ENCODE results near the gene EIF2B4.
A peak's percentile ranks its signal among the peaks of the same experiment; 100 is the strongest.

Gene EIF2B4

GRCh38 chr2:27370026-27370815 lies at the start of gene EIF2B4, which contains the start of gene SNX17:
Gene EIF2B4 (minus strand): TSS chr2:27370338. CDS start chr2:27370314, 24 bp downstream.
Gene SNX17 (plus strand): TSS chr2:27370616. CDS start chr2:27370744, 128 bp downstream.
- no peaks in the 10 kb centered on the region for H3K27me3 ChIP-seq (ENCODE audit: control insufficient read depth, insufficient read depth, low read length)
- H3K36me3 ChIP-seq (ENCODE audit: control insufficient read depth, low read depth, low read length), result peaks cover 50% of the 10 kb centered on the region
- peak within 1 kb of the TSS; percentile 33 for H3K27ac ChIP-seq (ENCODE audit: low read length)

GRCh38 chr2:27416151-27416550 lies 46.0 kb upstream of the EIF2B4 start:
- Histone ChIP-seq H3K36me3 (ENCODE audit: control insufficient read depth, low read depth, low read length) (no peaks in the 10 kb centered on the region), H3K4me1 (ENCODE audit: control insufficient read depth, low read depth, low read length) (no peaks in the 10 kb centered on the region), H3K27ac (ENCODE audit: low read length) (no peak overlapping the region), H3K27me3 (ENCODE audit: control insufficient read depth, insufficient read depth, low read length) (no peaks in the 10 kb centered on the region), H3K9me3 (ENCODE audit: control insufficient read depth, low read depth, low read length) (no peaks in the 10 kb centered on the region), H3K9ac (ENCODE audit: low read length) (no peak overlapping the region), H3K4me3 (ENCODE audit: low read length) (no peak overlapping the region)

More at GRCh38 chr2:27370026-27370815, at the start of gene EIF2B4, which contains the start of gene SNX17:
- no peaks in the 10 kb centered on the region for H3K9me3 ChIP-seq (ENCODE audit: control insufficient read depth, low read depth, low read length)
- H3K4me1 ChIP-seq (ENCODE audit: control insufficient read depth, low read depth, low read length), result peaks cover 11% of the 10 kb centered on the region
- H3K4me3 ChIP-seq (ENCODE audit: low read length), result peak within 1 kb of the TSS; percentile 98
- H3K9ac ChIP-seq (ENCODE audit: low read length), result peak within 1 kb of the TSS; percentile 88

- H3K27me3 ChIP-seq (ENCODE audit: control insufficient read depth, insufficient read depth, low read length), result no peaks in the 10 kb centered on the region
- peaks cover 5% of the 10 kb centered on the region for H3K4me1 ChIP-seq (ENCODE audit: control insufficient read depth, low read depth, low read length)
- no peak overlapping the region for H3K4me3 ChIP-seq (ENCODE audit: low read length)
- no peak overlapping the region for H3K9ac ChIP-seq (ENCODE audit: low read length)
- no peak overlapping the region for H3K27ac ChIP-seq (ENCODE audit: low read length)
- no peaks in the 10 kb centered on the region for H3K36me3 ChIP-seq (ENCODE audit: control insufficient read depth, low read depth, low read length)
- no peaks in the 10 kb centered on the region for H3K9me3 ChIP-seq (ENCODE audit: control insufficient read depth, low read depth, low read length)
These were observed 42.4 kb upstream of the EIF2B4 start for GRCh38 chr2:27412419-27413152.

GRCh38 chr2:27409321-27410073 lies 39.4 kb upstream of the EIF2B4 start, which contains the start of gene PPM1G:
Gene PPM1G (minus strand): TSS chr2:27409591. CDS start chr2:27409422, 169 bp downstream.
- H3K36me3 ChIP-seq (ENCODE audit: control insufficient read depth, low read depth, low read length), result no peaks in the 10 kb centered on the region
- peak within 1 kb of the TSS; percentile 91 for H3K9ac ChIP-seq (ENCODE audit: low read length)
- no peaks in the 10 kb centered on the region for H3K27me3 ChIP-seq (ENCODE audit: control insufficient read depth, insufficient read depth, low read length)
- H3K9me3 ChIP-seq (ENCODE audit: control insufficient read depth, low read depth, low read length), result no peaks in the 10 kb centered on the region
- peak within 1 kb of the TSS; percentile 74 for H3K27ac ChIP-seq (ENCODE audit: low read length)
- H3K4me3 ChIP-seq (ENCODE audit: low read length), result peak within 1 kb of the TSS; percentile 79
- H3K4me1 ChIP-seq (ENCODE audit: control insufficient read depth, low read depth, low read length), result peaks cover 5% of the 10 kb centered on the region

GRCh38 chr2:27408601-27409320 lies 38.6 kb upstream of the EIF2B4 start:
- H3K27ac ChIP-seq (ENCODE audit: low read length), result peak overlapping the region; percentile 55
- H3K27me3 ChIP-seq (ENCODE audit: control insufficient read depth, insufficient read depth, low read length), result no peaks in the 10 kb centered on the region
- no peaks in the 10 kb centered on the region for H3K36me3 ChIP-seq (ENCODE audit: control insufficient read depth, low read depth, low read length)
- H3K9ac ChIP-seq (ENCODE audit: low read length), result peak overlapping the region; percentile 91
- H3K9me3 ChIP-seq (ENCODE audit: control insufficient read depth, low read depth, low read length), result no peaks in the 10 kb centered on the region
- H3K4me1 ChIP-seq (ENCODE audit: control insufficient read depth, low read depth, low read length), result peaks cover 5% of the 10 kb centered on the region
- H3K4me3 ChIP-seq (ENCODE audit: low read length), result peak overlapping the region; percentile 79

GRCh38 chr2:27407798-27408491 lies 37.8 kb upstream of the EIF2B4 start:
- H3K36me3 ChIP-seq (ENCODE audit: control insufficient read depth, low read depth, low read length), result no peaks in the 10 kb centered on the region
- peak overlapping the region; percentile 79 for H3K4me3 ChIP-seq (ENCODE audit: low read length)
- H3K9ac ChIP-seq (ENCODE audit: low read length), result peak overlapping the region; percentile 91
- no peaks in the 10 kb centered on the region for H3K9me3 ChIP-seq (ENCODE audit: control insufficient read depth, low read depth, low read length)
- peaks cover 5% of the 10 kb centered on the region for H3K4me1 ChIP-seq (ENCODE audit: control insufficient read depth, low read depth, low read length)
- no peaks in the 10 kb centered on the region for H3K27me3 ChIP-seq (ENCODE audit: control insufficient read depth, insufficient read depth, low read length)
- H3K27ac ChIP-seq (ENCODE audit: low read length), result no peak overlapping the region

- Histone ChIP-seq H3K36me3 (ENCODE audit: control insufficient read depth, low read depth, low read length) (peaks cover 3% of the 10 kb centered on the region), H3K4me1 (ENCODE audit: control insufficient read depth, low read depth, low read length) (no peaks in the 10 kb centered on the region), H3K9ac (ENCODE audit: low read length) (no peak overlapping the region), H3K27me3 (ENCODE audit: control insufficient read depth, insufficient read depth, low read length) (no peaks in the 10 kb centered on the region), H3K4me3 (ENCODE audit: low read length) (no peak overlapping the region), H3K9me3 (ENCODE audit: control insufficient read depth, low read depth, low read length) (no peaks in the 10 kb centered on the region), H3K27ac (ENCODE audit: low read length) (no peak overlapping the region)
These were observed 30.4 kb upstream of the EIF2B4 start for GRCh38 chr2:27400348-27401135.

- H3K27ac ChIP-seq (ENCODE audit: low read length), result no peak overlapping the region
- no peaks in the 10 kb centered on the region for H3K27me3 ChIP-seq (ENCODE audit: control insufficient read depth, insufficient read depth, low read length)
- H3K36me3 ChIP-seq (ENCODE audit: control insufficient read depth, low read depth, low read length), result peaks cover 3% of the 10 kb centered on the region
- H3K9me3 ChIP-seq (ENCODE audit: control insufficient read depth, low read depth, low read length), result no peaks in the 10 kb centered on the region
- no peak overlapping the region for H3K9ac ChIP-seq (ENCODE audit: low read length)
- H3K4me1 ChIP-seq (ENCODE audit: control insufficient read depth, low read depth, low read length), result no peaks in the 10 kb centered on the region
- no peak overlapping the region for H3K4me3 ChIP-seq (ENCODE audit: low read length)
These were observed 28.8 kb upstream of the EIF2B4 start for GRCh38 chr2:27398962-27399361.

GRCh38 chr2:27393225-27393624 lies 23.1 kb upstream of the EIF2B4 start:
- no peaks in the 10 kb centered on the region for H3K27me3 ChIP-seq (ENCODE audit: control insufficient read depth, insufficient read depth, low read length)
- H3K36me3 ChIP-seq (ENCODE audit: control insufficient read depth, low read depth, low read length), result peaks cover 3% of the 10 kb centered on the region
- no peak overlapping the region for H3K4me3 ChIP-seq (ENCODE audit: low read length)
- no peak overlapping the region for H3K9ac ChIP-seq (ENCODE audit: low read length)
- no peaks in the 10 kb centered on the region for H3K4me1 ChIP-seq (ENCODE audit: control insufficient read depth, low read depth, low read length)
- H3K9me3 ChIP-seq (ENCODE audit: control insufficient read depth, low read depth, low read length), result no peaks in the 10 kb centered on the region
- no peak overlapping the region for H3K27ac ChIP-seq (ENCODE audit: low read length)

Measured in iPS-18a (cell line).